CD14-positive monocyte (primary cell): ENCODE data around the gene ABCD2. TPM values are rescaled to one million over a fixed set of nuclear protein-coding genes. Genes with fewer than 3 reads are reported as not detected.

Experiments
- DNase-seq, 3 donors: peaks; one replicate each; pipeline ENCODE4 v3.0.0-alpha.2; 2011 to 2022
- H2AFZ ChIP-seq: 2 replicates; pipeline ENCODE4 v1.6.0; 2012; ENCODE audit warnings: mild to moderate bottlenecking, low read depth, low read length, inconsistent platforms; ENCODE audit not compliant: insufficient read depth, poor library complexity, severe bottlenecking
- H3K27ac ChIP-seq, 2 donors: 1 replicate in 1 of 2; 2 replicates in 1 of 2; pipeline ENCODE4 v1.5.1; 2012 to 2013; ENCODE audit warnings: low read length in 2 of 2, control low read depth in 1 of 2, inconsistent platforms in 1 of 2, low read depth in 1 of 2, mild to moderate bottlenecking in 1 of 2
- H3K27me3 ChIP-seq, 2 donors: one replicate each; pipeline versions ENCODE4 v1.6.0 to v1.6.1; 2011 to 2013; ENCODE audit warnings: low read length in 2 of 2; ENCODE audit not compliant: control insufficient read depth in 2 of 2, insufficient read depth in 2 of 2
- H3K36me3 ChIP-seq, 2 donors: replicated peaks in 1 of 2; 1 replicate in 1 of 2; 2 replicates in 1 of 2; pipeline versions ENCODE4 v1.5.1 to v1.6.1; 2012 to 2013; ENCODE audit warnings: low read length in 2 of 2, control low read depth in 1 of 2, inconsistent platforms in 1 of 2, mild to moderate bottlenecking in 1 of 2; ENCODE audit not compliant: insufficient read depth in 2 of 2, control insufficient read depth in 1 of 2
- H3K4me1 ChIP-seq, 2 donors: 1 replicate in 1 of 2; 2 replicates in 1 of 2; pipeline versions ENCODE4 v1.5.1 to v1.6.1; 2012 to 2013; ENCODE audit warnings: low read length in 2 of 2, control low read depth in 1 of 2, inconsistent platforms in 1 of 2, mild to moderate bottlenecking in 1 of 2, moderate library complexity in 1 of 2; ENCODE audit not compliant: insufficient read depth in 2 of 2, control insufficient read depth in 1 of 2
- H3K4me2 ChIP-seq: replicated peaks from 2 replicates; pipeline ENCODE3; 2012; ENCODE audit warnings: low read length, moderate library complexity, mild to moderate bottlenecking; ENCODE audit not compliant: poor library complexity, severe bottlenecking; ENCODE audit errors: extremely low read depth
- H3K4me3 ChIP-seq, 3 experiments: fragments of 200-600 bp in 1 of 3; sonication (generic) in 1 of 3; replicated peaks in 1 of 3; 1 replicate in 2 of 3; 2 replicates in 1 of 3; pipeline ENCODE4 v1.5.1; 2011 to 2013; ENCODE audit warnings: low read length in 3 of 3, mild to moderate bottlenecking in 3 of 3, control low read depth in 2 of 3, low read depth in 2 of 3, inconsistent platforms in 1 of 3, moderate library complexity in 1 of 3
- H3K79me2 ChIP-seq: 2 replicates; pipeline ENCODE4 v1.6.0; 2012; ENCODE audit warnings: mild to moderate bottlenecking, control low read depth, inconsistent platforms, low read length, moderate library complexity; ENCODE audit not compliant: insufficient read depth
- H3K9ac ChIP-seq: 2 replicates; pipeline ENCODE4 v1.6.0; 2017; ENCODE audit warnings: low read length, mild to moderate bottlenecking; ENCODE audit not compliant: insufficient read depth, poor library complexity, severe bottlenecking
- H3K9me3 ChIP-seq, 2 donors: replicated peaks in 1 of 2; 1 replicate in 1 of 2; 2 replicates in 1 of 2; pipeline versions ENCODE4 v1.5.1 to v1.6.1; 2012 to 2013; ENCODE audit warnings: low read length in 2 of 2, control low read depth in 1 of 2; ENCODE audit not compliant: control insufficient read depth in 1 of 2, insufficient read depth in 1 of 2
- H4K20me1 ChIP-seq: 2 replicates; pipeline ENCODE4 v1.6.0; 2012; ENCODE audit warnings: mild to moderate bottlenecking, low read length, control low read depth, moderate library complexity; ENCODE audit not compliant: insufficient read depth
- H3K27ac Mint-ChIP-seq, 7 donors: one replicate each; pipeline ENCODE4 v1.8.0; 2020; ENCODE audit warnings: mild to moderate bottlenecking in 7 of 7, mixed read lengths in 7 of 7, moderate library complexity in 6 of 7, inconsistent platforms in 2 of 7
- H3K27me3 Mint-ChIP-seq, 3 donors: one replicate each; pipeline ENCODE4 v1.8.0; 2021 to 2022; ENCODE audit warnings: low read depth in 3 of 3, mild to moderate bottlenecking in 3 of 3, mixed read lengths in 3 of 3, moderate library complexity in 3 of 3, inconsistent platforms in 1 of 3
- H3K36me3 Mint-ChIP-seq, 2 donors: one replicate each; pipeline ENCODE4 v1.8.0; 2020; ENCODE audit warnings: mixed read lengths in 2 of 2, inconsistent platforms in 1 of 2, mild to moderate bottlenecking in 1 of 2
- H3K4me1 Mint-ChIP-seq: one replicate; pipeline ENCODE4 v1.8.0; 2020; ENCODE audit warnings: mild to moderate bottlenecking, mixed read lengths
- H3K4me3 Mint-ChIP-seq, 2 donors: one replicate each; pipeline ENCODE4 v1.8.0; 2020; ENCODE audit warnings: mild to moderate bottlenecking in 2 of 2, mixed read lengths in 2 of 2, moderate library complexity in 1 of 2
- H3K9me3 Mint-ChIP-seq, 7 donors: one replicate each; pipeline ENCODE4 v1.8.0; 2020 to 2022; ENCODE audit warnings: mixed read lengths in 7 of 7, mild to moderate bottlenecking in 6 of 7, moderate library complexity in 6 of 7, inconsistent platforms in 2 of 7
- CTCF ChIP-seq: fragments of 200-600 bp; IDR thresholded peaks from one replicate; pipeline ENCODE4 v1.8.0; 2022; ENCODE audit warnings: antibody characterized with exemption, mild to moderate bottlenecking
- WGBS: methylation state at CpG from one replicate; pipeline ENCODE4 v1.1.5; 2013; ENCODE audit warnings: missing lambda C conversion rate; ENCODE audit not compliant: insufficient coverage; 5-methylcytosine and 5-hydroxymethylcytosine counted together
- intact Hi-C, 2 donors: fragments of 100-400 bp; cut with micrococcal nuclease; formaldehyde crosslinking; loops; one replicate each; pipeline versions ENCODE4 v1.15.0 to v1.15.1; 2023
- polyA plus RNA-seq, 3 donors: library from polyadenylated mRNA; depleted of rRNA in 1 of 3; unstranded in 2 of 3; stranded (reverse) in 1 of 3; fragments of 300-500 nt in 2 of 3; fragments of >200 nt in 1 of 3; fragmentation: Illumina TruSeq in 2 of 3; gene quantifications; 1 replicate in 2 of 3; 2 replicates in 1 of 3; pipeline ENCODE4 v1.2.3, GENCODE V29; 2012 to 2021

ABCD2 gene
- polyA plus RNA-seq, 3 donors: not detected

DNA sequence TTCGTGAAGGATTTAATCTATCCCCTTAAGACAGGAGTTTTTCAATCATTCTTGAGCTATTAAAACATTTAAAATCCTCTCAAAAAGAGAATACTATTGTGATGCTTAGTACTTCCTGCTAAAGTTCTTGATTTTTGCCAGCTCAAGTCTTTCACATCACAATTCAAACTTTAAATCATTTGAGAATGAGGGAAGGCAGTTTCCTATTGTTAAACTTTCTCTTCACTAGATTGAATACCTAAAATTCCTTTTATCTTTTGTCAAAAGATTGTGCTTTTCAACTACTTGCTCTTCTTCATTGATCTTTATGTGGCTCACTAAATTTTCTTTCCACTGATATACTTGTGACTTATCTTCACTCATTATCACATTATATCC, 44.1 kb downstream of the ABCD2 start:
- WGBS: no CpG with 5 or more reads among the region's 1 CpG
- Histone ChIP-seq H3K9ac (no peak overlapping the region), H3K4me2 (no peak overlapping the region), H3K79me2 (no peaks in the 10 kb centered on the region), H3K36me3 (no peaks in the 10 kb centered on the region), H3K9me3 (no peaks in the 10 kb centered on the region), H3K27me3 (no peaks in the 10 kb centered on the region), H3K4me1 (no peaks in the 10 kb centered on the region), H2AFZ (no peak overlapping the region), H3K4me3 (no peak overlapping the region), H3K27ac (no peak overlapping the region), H4K20me1 (no peaks in the 10 kb centered on the region)
- no peak for TF ChIP-seq CTCF
- Mint-ChIP-seq H3K4me1 (no peaks in the 10 kb centered on the region), H3K27ac (no peak overlapping the region), H3K36me3 (no peaks in the 10 kb centered on the region), H3K9me3 (peaks cover 0 to 3% (median 0%) of the 10 kb centered on the region in 7 donors), H3K27me3 (peaks cover 0 to 5% (median 0%) of the 10 kb centered on the region in 3 donors), H3K4me3 (no peak overlapping the region)
- DNase-seq: no peak
- intact Hi-C loops: no loop called here

- Mint-ChIP-seq H3K27ac (no peak overlapping the region), H3K36me3 (no peaks in the 10 kb centered on the region), H3K9me3 (peaks cover 0 to 3% (median 0%) of the 10 kb centered on the region in 7 donors), H3K27me3 (peaks cover 0 to 5% (median 0%) of the 10 kb centered on the region in 3 donors), H3K4me1 (no peaks in the 10 kb centered on the region), H3K4me3 (no peak overlapping the region)
- Histone ChIP-seq H3K4me3 (no peak overlapping the region), H3K36me3 (no peaks in the 10 kb centered on the region), H3K4me1 (no peaks in the 10 kb centered on the region), H3K27ac (no peak overlapping the region), H3K9me3 (no peaks in the 10 kb centered on the region), H3K4me2 (no peak overlapping the region), H4K20me1 (no peaks in the 10 kb centered on the region), H3K27me3 (no peaks in the 10 kb centered on the region), H3K79me2 (no peaks in the 10 kb centered on the region), H3K9ac (no peak overlapping the region), H2AFZ (no peak overlapping the region)
- no peak for TF ChIP-seq CTCF
- DNase-seq: no peak
- intact Hi-C loops: no loop called here
- no CpG with 5 or more reads among the region's 4 CpGs for WGBS
Measured at GRCh38 chr12:39574785-39575497, 44.7 kb downstream of the ABCD2 start.
